Stimulated activated CD8-positive, alpha-beta memory T cell treated with anti-CD3 and anti-CD28 coated beads, Interleukin-2, amount 100 ng/mL, for 1 hour (primary cell): Measurements from ENCODE around the gene LAMA2.
"Not testable (repeated sequence)": the region's sequence is repeated elsewhere in the genome, so short reads cannot be mapped to it uniquely, and the experiment has no call there.

Experiments
- DNase-seq, 2 donors: peaks; one replicate each; pipeline ENCODE4 v3.0.0-alpha.2; 2020; ENCODE audit warnings: low read depth in 2 of 2

LAMA2 gene

DNA sequence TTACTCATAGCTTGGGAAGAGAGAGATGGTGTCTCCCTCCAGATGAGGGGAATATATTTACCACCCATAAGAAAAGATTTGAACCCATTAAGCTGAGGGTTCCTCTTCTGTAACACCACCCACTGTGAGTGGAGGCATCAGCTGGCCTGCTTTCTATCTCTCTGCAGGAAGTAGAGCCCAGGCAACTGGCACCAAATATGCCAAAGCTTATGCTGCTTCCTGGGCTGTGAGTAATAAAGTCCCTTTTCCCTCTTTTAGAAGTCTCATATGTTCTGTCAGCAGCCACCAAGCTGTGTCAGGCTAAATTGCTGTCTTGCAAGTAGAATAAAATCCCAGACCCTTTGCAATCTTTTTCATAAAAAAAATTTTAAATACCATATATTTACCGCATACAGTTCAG lies 241.4 kb downstream of the LAMA2 start:
- no peak for DNase-seq

DNA sequence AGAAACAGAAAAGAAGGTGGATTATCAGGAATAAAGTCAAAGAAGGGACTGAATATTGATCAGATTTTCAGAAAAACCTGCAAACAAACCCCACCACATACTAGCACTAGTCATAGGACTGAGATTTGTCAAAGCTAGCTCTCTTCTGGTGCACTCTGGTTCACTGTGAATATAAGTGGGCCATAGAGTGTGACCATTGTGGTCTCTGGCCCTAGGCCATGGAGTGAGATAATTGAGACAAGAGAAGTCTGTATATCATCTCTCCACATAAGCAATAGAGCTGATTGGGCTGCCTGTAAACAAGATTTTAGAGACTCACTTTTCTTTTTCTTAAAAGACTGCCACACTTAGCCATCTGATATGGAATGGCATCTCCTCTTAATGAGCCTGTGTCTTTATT lies 247.2 kb downstream of the LAMA2 start:
- no peak for DNase-seq

DNA sequence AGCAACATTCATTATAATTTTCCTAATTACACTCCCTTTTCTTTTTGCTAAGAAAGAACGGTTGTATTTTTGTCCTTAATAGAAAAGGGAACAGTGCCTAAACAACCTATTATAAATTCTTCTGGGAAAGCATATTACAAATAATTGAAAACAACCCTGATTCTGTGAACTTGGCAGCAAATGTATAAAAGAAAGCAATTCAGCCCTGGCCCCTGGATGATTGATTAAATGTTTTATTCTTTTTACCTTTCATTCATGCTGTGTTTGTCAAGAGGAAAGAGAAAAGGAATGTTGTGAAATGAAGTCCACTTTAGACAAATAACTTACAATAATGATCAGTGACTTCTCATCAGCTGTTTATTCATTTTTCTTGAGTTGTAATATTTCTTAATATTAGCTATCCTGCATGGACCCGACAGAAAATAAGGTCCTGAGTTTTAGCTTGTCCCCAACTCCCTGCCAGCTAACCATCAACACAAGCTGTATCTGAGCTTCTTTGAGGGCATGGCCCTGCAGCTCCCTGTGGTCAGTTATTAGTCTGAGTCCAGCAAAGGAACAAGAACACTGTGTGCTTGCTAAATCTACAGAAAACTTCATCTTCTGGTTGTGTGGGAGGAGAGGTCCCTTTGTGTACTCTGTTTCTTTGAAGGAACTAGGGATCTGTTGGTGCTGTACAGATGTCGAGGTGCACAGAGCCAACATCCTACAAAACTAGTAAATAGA lies 248.2 kb downstream of the LAMA2 start:
- no peak for DNase-seq

DNA sequence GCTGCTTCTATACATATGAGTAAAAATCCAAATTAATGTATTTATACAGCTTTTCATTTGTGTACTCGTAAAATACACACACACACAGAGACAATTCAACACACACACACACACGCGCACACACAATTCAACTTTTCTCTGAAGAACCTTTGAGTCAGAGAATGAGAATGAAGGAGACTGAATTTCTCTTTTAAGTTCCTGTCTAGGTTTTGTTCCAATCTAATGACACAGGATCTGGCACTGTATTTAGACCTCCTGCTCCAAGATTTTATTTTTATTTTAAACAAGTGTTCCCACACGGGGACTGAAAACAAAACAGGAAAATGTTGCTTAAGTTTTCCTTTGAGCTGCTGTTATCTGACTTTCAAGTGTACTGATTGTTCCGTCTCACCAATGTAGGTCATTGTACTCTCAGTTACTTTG lies 250.8 kb downstream of the LAMA2 start:
- DNase-seq: no peak

DNA sequence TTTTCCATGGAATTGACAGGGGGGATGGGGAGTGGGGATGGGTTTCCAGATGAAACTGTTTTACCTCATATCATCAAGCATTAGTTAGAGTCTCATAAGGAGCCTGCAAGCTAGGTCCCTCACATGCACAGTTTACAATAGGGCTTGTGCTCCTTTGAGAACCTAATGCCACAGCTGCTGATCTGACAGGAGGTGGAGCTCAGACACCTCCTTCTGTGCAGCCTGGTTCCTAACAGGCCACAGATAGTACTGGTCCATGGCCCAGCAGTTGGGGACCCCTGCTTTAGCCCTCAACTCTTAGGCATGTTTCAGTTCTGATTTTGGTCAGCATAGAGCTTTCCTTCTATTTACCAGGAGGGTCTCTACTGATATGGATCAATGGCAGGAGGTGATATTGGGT lies 251.6 kb downstream of the LAMA2 start:
- no peak for DNase-seq

DNA sequence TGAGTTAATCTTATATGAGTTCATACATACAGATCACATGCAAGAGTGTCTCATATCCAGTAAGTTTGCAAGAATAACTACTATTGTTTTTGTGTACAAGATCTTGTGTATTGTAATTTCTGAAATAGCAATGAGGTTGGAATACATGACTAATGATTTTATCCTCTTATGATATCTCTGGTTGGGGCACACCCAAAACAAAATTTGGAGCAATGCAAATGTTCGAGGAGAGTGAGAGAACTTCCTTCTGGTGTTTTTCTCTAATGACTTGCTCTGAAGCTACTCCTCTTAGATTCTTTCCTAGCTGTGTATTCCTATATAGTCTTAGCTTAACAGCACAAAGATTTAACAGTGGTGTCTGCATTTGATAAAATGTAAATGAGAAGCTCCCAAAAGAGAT lies 252.5 kb downstream of the LAMA2 start:
- no peak for DNase-seq

DNA sequence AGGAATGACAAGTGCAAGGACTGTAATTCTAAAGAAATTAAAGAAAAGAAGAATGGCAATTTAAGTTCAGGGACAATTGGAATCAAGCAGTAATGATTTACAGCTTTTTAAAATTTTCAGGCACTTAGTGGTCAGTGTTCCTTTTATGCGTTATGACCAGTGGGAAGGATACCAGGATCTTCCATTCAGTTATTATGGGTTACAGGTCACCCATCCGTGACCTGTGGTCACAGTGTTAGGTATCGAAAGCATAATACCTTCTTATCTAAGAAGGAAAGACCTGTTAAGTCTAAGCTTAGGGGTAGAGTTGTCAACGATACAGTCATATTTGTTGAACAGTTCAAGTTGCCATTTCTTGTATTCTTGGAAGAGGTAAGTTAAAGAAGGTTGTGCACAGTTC lies 253.8 kb downstream of the LAMA2 start:
- no peak for DNase-seq

DNA sequence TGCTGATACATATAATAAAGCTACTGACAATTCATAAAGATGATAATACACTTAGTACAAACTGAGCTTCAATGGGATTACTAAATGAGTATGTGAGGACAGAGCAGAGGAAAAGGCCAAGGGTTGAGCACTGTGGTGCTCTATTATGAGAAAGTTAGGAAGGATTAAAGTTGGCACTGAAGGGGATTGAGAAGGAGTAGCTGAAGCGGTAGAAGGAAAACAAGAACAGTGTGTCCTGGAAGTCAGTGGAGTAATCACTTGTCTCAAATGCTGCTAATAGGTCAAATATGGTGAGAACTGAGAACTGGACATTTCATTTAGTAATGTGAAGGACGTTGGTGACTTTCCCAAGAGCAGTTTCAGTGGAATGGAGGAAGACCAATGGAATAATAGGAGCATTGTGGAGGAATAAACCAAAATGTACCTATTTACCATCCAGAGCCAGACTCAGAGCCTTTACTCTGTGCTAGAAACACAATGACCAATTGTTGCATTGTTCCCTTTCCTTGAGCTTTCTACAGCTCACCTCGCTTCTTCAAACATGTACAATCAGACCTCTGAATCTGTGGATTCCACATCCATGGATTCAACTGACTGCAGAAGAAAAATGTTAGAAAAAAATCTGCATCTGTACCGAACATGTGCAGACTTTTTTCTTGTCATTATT lies 255.9 kb downstream of the LAMA2 start:
- DNase-seq: no peak

DNA sequence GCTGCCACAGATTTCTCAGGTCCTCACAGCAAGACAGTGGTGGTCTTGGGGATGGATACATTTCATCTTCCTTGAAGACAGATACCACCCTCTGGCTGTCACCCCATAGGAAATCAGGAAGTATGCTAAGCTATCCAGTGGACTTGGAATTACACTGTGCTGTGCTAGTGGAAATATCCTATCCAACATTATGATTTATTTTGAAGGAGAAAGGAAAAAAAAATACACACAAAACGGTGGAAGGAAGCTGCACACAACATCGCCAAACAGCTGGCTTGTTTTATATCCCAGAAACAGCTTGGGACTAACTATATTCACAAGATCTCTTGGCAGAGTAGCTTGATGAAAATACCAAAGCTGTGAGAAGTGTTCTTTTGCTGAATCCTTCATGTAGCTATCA lies 257.6 kb downstream of the LAMA2 start:
- DNase-seq: no peak

DNA sequence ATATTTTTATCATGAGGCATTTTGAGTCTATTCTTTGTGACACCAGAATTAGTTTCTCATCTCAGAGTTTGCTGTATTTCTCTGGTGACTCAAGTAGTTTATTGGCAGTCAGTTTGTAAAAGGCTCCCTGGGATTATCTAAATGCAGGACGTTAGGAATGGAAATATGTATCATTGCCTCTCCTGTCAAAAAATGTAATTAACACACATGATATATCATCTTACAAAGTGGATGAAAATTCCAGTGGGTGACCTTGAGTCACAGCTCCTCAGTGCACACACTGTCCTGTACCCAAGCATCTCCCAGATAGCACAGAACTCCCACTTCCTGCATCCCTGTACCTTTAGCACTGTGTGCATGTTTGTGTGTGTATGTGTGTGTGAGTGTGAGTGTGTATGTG lies 258.6 kb downstream of the LAMA2 start:
- DNase-seq: no peak

DNA sequence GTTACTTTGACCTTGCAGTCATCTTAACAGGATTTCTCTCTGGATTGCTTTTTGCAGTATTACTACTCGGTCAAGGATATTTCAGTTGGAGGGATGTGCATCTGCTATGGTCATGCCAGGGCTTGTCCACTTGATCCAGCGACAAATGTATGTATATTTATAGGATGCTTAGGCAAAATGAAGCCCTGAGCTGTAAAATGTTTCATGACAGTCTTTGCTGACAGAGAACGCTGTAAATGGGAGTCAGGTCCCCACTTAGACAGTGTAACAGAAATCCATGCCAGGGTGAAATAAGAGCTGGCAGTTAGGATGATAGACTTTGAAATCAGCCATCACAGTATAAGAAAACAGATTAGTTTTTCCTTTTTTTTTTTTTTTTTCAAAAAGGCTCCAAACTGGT lies 264.0 kb downstream of the LAMA2 start:
- no peak for DNase-seq

DNA sequence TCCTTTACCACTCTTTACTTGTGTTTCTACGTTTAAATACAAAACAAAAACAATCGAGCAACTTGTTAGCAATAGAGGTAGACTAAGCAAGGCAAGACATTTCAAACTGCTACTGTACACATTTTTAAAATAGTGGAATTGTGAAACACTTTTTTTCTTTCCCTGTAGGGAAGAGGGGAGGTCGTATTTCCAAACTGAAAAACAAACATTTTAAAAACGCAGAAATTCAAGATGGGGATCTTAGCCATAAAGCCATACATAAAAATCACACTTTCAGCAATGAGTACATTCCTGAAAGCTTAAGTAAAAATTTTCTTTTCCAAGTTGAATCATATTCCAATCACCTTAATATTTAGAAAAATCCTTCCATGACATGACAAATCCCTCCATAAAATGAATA lies 267.6 kb downstream of the LAMA2 start:
- DNase-seq: no peak

DNA sequence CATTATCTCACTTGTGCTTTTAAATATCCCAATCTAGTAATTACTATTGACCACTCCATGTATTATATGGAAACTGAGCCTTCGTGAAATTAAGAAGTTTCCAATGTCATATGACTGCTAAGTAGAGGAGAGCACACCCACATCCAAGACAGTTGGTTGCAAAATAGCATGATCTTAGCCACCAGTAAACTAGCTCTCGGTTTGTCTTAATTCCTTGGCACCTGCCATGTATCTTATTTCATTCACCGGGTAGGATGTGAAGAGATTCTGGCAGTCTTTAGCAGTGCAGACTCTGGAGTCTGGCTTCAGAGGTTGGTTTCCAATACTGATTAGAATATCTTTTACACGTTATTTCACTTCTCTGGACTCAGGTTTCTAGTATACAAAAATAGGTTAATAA lies 270.3 kb downstream of the LAMA2 start:
- DNase-seq: no peak

DNA sequence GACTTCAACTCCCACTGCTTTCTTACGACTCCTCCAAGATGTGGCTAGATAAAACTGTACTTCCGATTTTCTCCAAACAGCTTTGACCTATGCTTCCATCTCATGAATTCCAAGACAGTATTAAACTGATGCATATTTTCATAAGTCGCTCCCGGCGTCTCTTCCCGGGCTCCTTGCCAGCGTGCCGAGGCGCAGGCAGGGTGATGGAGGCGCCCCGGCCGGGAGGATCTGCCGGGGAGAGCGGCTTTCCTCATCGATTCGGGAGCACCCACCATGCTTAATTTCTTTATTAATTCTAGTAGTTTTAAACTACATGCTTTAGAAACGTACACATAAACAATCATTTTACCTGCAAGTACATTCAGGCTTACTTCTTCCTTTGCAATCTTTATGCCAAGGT lies 276.3 kb downstream of the LAMA2 start:
- not testable (repeated sequence) for DNase-seq

DNA sequence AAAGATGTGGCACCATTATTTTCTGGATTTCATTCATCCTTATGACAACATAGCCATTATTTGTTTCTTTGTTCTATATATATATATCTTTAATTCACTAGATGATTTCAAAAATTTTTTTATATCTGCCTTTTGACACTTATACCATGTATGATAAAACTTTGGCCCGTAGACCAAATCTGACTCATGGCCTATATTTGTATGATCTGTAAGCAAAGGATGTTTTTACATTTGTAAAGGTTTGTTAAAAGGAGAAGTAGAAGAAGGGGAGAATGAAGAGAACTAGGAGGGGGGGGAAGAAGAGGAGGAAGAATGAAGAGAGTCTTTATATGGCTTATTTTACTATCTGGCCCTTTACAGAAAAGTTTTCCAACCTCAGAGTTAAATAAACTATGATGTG lies 279.7 kb downstream of the LAMA2 start:
- no peak for DNase-seq

DNA sequence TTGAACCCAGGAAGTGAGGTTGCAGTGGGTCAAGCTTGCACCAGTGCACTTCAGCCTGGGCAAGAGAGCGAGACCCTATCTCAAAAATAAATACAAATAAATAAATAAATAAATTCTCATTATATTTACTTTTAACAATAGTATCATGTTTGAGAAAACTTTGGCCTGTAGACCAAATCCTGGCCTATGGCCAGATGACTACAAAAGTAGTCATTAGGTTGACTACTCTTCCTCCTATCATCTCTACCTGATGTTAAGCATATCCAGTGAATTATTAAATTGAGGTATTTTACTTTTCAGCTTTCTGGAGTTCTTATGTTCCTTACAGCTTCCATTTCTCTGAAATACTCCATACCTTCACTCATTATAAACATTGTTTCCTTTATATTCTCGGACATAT lies 280.6 kb downstream of the LAMA2 start:
- no peak for DNase-seq

DNA sequence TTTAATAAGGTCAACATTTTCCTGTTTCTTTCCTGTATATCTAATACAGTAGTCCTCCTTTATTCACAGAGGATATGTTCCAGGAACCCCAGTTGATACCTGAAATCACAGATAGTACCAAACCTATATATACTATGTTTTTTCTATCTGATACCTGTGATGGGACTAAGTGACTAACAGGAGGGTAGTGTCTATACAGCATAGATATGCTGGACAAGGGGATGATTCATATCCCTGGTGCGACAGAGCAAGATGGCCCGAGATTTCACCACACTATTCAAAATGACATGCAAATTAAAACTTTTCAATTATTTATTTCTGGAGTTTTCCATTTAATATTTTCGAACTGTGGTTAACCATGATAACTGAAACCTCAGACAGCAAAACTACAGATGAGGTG lies 281.1 kb downstream of the LAMA2 start:
- DNase-seq: no peak

DNA sequence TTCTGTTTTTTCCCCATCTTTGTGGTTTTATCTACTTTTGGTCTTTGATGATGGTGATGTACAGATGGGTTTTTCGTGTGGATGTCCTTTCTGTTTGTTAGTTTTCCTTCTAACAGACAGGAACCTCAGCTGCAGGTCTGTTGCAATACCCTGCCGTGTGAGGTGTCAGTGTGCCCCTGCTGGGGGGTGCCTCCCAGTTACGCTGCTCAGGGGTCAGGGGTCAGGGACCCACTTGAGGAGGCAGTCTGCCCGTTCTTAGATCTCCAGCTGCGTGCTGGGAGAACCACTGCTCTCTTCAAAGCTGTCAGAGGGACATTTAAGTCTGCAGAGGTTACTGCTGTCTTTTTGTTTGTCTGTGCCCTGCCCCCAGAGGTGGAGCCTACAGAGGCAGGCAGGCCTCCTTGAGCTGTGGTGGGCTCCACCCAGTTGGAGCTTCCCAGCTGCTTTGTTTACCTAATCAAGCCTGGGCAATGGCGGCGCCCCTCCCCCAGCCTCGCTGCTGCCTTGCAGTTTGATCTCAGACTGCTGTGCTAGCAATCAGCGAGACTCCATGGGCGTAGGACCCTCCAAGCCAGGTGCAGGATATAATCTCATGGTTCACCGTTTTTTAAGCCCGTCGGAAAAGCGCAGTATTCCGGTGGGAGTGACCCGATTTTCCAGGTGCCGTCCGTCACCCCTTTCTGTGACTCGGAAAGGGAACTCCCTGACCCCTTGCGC lies 289.5 kb downstream of the LAMA2 start:
- not testable (repeated sequence) for DNase-seq

DNA sequence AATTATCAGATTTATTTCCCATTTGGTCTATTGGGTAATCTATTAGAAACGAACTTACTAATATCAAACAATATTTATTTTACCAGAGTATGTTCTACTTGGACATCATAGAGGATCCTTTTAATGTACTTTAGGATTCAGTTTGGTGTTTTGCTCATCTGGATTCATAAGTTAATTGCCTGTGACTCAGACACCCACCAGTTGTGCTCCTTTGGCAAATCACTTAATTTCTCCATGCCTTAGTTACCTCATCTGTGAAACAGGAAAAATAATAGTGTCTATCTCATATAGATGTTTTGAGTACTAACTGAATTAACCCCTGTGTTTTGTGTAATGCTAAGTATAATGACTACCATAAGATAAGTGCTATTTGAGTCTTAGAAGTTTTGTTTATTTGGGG lies 292.1 kb downstream of the LAMA2 start:
- no peak for DNase-seq

DNA sequence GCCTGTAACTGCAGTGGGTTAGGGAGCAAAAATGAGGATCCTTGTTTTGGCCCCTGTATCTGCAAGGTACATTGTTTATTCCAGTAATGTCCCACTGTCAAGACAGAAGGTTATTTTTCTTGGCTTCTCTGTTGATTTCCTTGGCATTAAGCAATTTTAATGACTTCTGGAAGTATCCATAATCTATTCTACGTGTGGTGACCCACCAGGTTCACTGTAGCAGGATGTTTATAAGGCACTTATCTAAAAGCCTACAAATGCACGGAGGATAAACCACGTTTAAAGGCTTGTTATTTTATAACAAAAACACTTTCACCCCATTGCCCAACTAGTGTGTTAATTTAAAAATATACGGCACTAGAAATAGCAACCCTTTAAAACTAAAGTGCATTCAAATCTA lies 294.9 kb downstream of the LAMA2 start:
- DNase-seq: no peak

DNA sequence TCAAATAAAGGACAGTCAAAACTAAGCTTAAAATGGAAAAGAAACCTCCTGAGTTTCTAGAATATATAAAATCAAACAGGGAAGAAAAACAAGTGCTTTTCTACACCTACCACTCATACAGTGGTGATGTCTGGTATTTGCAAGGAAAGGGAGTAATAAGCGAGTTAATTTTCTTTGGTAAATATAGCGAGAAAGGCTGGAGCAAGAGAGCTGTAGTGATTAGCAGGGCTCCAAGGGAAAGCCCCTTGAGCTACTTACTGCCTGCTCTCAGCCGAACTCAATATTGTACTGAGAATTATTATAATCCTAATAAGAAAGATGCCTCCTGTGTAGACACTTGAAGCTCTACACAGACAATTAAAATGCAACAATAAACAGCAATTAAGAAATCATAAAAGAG lies 296.3 kb downstream of the LAMA2 start:
- no peak for DNase-seq

DNA sequence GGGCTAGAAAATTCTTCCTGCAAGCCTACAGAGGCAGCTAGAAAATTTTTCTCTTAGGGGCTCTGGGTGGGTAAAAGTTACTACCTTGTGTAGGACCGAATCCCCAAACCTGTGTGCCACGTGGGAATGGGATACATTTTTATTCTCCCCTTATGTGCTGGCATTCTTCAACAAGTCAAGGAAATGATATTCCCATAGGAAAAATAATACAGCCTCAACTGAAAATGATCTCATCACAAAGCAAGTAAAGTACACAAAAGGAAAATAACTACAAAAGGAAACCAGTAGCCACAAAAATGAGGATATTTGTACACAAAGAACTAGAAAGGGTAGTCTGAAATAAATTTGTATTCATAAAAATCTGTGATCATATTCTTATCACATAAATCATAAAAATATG lies 298.1 kb downstream of the LAMA2 start:
- no peak for DNase-seq

DNA sequence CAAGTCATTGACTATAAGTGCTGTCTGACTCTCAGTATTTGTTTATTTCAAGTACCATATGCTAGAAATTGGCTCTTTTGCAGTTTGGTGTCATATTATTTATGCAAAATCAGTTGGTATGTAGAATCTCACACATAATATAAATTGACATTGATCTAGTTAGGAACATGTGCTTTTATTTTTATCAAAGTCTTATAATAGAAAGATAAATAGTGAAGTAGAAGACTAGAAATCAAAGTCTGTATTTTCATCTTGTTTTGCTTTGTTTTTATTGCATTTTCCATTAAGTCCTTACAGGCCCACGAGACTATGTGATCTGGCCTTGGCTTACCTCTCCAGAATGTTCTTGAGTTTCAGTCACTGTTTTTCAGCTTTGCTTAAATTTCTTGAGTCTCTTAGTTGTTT lies 300.3 kb downstream of the LAMA2 start:
- DNase-seq: no peak
